ENCODE results near the gene MID1. TPM values are rescaled to one million over a fixed set of nuclear protein-coding genes. Genes with fewer than 3 reads are reported as not detected.

MID1 gene
- total and polyA plus RNA-seq, 2 experiments from 2014 or later, result 34.6 to 63.9 TPM

- Histone ChIP-seq H3K36me3 (no peaks in the 10 kb centered on the region), H3K9me3 (ENCODE audit: low read depth) (no peaks in the 10 kb centered on the region), H3K4me1 (ENCODE audit: low read depth) (peaks cover 4% of the 10 kb centered on the region), H3K4me3 (no peak overlapping the region), H3K27me3 (no peaks in the 10 kb centered on the region), H3K27ac (no peak overlapping the region)
- DNase-seq (ENCODE audit: low read depth in 1 of 2, low spot score in 1 of 2), result peak in 1 of 2 donors; percentile 53
- TF ChIP-seq CTCF (IDR thresholded peaks at IDR 0.05; ENCODE audit: low read depth, low read length), result no peak
Observed at GRCh38 chrX:10582215-10582733, 38.1 kb downstream of the MID1 start.

DNA sequence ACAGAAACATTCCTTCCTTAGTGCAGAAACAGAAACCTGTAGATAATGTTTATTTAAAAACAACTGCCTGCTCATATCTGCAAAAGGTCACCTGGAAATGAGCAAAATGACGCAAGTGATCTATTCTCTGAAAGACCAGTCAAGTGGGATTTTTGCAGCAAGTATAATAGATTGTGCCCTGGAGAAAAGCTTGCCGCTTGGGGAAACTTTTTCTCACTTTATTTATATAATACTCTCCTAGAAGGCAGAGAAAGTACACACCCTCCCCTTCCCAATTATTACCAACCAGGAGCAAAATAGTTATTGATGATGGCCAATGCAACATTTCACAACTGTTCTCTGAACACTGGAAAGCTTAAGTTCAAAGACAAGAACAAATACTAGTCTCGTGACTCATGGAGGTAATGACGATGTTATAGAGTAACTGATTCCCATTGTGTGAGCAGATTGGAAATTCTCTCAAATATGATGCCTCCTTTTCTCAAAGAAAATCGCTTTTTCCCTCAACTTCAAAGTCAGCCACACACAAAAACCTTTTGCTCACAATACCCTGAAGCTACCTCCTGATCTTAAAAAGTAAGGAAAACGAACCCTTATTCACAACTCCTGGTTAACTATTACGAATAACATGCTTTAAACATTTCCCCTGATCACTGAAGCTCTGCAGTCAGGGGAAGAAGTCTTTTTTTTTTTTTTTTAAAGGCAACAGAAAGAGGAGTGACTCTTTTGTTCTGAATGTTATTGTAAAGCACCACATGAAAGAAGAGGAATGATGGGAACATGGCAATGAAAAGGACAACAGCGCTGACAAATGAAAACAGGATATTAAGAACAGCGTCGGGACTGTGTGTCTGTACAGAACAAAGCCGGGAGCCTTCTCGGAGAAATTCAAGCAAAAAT is 41.0 kb downstream of the MID1 start:
- no peak for TF ChIP-seq CTCF (IDR thresholded peaks at IDR 0.05; ENCODE audit: low read depth, low read length)
- Histone ChIP-seq H3K27me3 (no peaks in the 10 kb centered on the region), H3K27ac (peak overlapping the region; percentile 41), H3K9me3 (ENCODE audit: low read depth) (no peaks in the 10 kb centered on the region), H3K36me3 (no peaks in the 10 kb centered on the region), H3K4me3 (no peak overlapping the region), H3K4me1 (ENCODE audit: low read depth) (peaks cover 4% of the 10 kb centered on the region)
- peak in 1 of 2 donors; percentile 68 for DNase-seq (ENCODE audit: low read depth in 1 of 2, low spot score in 1 of 2)

DNA sequence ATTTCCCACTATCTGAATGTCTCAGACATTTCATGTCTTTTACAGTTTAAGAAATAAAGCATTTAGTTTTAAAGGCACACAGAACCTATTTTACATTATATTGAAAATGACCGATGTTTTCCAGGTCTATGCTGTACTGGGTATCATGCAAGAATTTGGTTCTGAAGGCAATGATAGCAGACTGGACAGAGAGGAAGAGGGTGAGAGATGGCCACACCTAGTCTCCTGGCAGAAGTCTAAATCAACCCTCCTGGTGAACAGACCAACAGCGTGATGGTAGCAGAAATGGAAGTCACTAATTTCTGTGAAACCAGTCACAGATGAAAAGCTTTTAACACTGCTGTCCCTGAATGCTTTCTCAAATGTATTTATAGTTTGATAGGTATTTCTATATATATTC is 41.9 kb downstream of the MID1 start:
- H3K36me3 ChIP-seq, result no peaks in the 10 kb centered on the region
- H3K9me3 ChIP-seq (ENCODE audit: low read depth), result no peaks in the 10 kb centered on the region
- no peak overlapping the region for H3K4me3 ChIP-seq
- no peak for TF ChIP-seq CTCF (IDR thresholded peaks at IDR 0.05; ENCODE audit: low read depth, low read length)
- DNase-seq (ENCODE audit: low read depth in 1 of 2, low spot score in 1 of 2), result no peak
- H3K4me1 ChIP-seq (ENCODE audit: low read depth), result peaks cover 4% of the 10 kb centered on the region
- H3K27ac ChIP-seq, result no peak overlapping the region
- no peaks in the 10 kb centered on the region for H3K27me3 ChIP-seq

GRCh38 chrX:10577853-10578252 is 42.5 kb downstream of the MID1 start:
- no peak overlapping the region for H3K27ac ChIP-seq
- no peak overlapping the region for H3K4me3 ChIP-seq
- H3K4me1 ChIP-seq (ENCODE audit: low read depth), result peaks cover 4% of the 10 kb centered on the region
- DNase-seq (ENCODE audit: low read depth in 1 of 2, low spot score in 1 of 2), result no peak
- no peaks in the 10 kb centered on the region for H3K27me3 ChIP-seq
- TF ChIP-seq CTCF (IDR thresholded peaks at IDR 0.05; ENCODE audit: low read depth, low read length), result no peak
- no peaks in the 10 kb centered on the region for H3K36me3 ChIP-seq
- H3K9me3 ChIP-seq (ENCODE audit: low read depth), result no peaks in the 10 kb centered on the region

DNA sequence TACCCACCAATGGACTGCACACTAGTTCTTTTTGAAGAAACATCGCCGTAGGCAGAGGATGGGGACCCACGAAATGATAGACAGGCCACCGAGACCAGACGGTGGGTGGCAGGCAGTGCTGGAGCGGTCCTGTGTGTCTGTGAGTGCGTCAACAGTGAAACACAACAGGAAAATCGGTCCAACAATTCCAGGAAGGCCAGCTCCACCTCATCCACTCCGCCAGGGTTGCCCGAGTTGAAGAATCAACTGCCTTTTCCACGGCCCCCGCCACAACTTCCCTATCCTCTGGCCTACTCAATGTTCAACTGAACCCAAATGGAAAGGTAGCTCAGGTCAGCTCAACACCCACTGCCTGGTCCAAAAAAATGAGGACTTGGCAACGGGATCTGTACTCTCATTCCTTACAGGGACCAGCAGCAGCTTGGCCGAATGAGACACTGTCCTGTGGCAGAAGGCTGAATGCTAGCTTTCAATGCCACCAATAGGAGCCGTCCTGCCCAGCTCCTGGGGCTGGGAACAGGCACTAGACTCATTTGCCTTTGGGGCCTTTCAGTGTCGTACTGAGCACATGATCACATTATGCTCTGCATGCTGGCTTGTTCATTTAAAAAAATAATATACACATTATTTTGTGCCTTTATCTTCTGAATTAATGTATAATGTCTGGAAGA is 43.5 kb downstream of the MID1 start:
- Histone ChIP-seq H3K4me3 (no peak overlapping the region), H3K4me1 (ENCODE audit: low read depth) (peaks cover 4% of the 10 kb centered on the region), H3K36me3 (no peaks in the 10 kb centered on the region), H3K27ac (no peak overlapping the region), H3K27me3 (no peaks in the 10 kb centered on the region), H3K9me3 (ENCODE audit: low read depth) (no peaks in the 10 kb centered on the region)
- no peak for TF ChIP-seq CTCF (IDR thresholded peaks at IDR 0.05; ENCODE audit: low read depth, low read length)
- no peak for DNase-seq (ENCODE audit: low read depth in 1 of 2, low spot score in 1 of 2)

All from cardiac muscle cell (in vitro differentiated cells and primary cell).